T follicular helper cell (primary cell): Measurements from ENCODE around the gene ANK2.
A peak's percentile ranks its signal among the peaks of the same experiment; 100 is the strongest.
"Not testable (repeated sequence)": the region's sequence is repeated elsewhere in the genome, so short reads cannot be mapped to it uniquely, and the experiment has no call there.

Experiments
- DNase-seq: peaks from one replicate; pipeline ENCODE4 v3.0.0-alpha.2; 2020; ENCODE audit warnings: low read depth

Gene ANK2

DNA sequence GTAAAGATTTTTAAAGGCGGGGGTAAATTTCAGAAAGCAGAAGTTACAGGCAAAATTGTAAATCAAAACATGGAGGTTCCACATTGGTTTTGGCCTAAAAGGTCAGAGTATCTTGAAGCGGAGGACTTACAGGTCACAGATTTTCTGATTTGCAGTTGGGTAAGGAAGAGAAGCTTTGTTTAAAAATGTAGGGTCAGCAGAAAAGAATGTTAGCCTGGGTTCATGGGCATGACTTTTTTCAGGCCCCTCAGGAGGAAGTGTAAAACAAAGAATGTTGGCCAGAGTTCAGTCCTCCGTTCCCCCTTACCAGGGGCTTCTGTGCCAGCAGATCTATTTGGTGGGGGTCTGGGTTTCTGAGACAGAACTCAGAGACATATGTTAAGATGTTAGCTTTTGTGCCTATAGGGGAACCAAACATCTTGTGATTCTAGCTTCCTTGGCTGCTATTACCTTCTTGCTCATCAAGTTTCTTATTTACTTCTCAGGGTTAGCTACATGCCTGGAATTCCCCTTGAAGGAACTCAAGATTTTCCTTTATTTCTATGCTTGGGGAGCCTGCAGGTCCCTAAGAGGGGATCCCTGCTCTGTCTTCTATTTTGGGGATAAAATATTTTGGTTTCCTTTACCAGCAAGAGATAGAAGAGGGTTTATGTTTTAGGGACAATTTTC lies 160.3 kb downstream of the ANK2 start:
- no peak for DNase-seq

DNA sequence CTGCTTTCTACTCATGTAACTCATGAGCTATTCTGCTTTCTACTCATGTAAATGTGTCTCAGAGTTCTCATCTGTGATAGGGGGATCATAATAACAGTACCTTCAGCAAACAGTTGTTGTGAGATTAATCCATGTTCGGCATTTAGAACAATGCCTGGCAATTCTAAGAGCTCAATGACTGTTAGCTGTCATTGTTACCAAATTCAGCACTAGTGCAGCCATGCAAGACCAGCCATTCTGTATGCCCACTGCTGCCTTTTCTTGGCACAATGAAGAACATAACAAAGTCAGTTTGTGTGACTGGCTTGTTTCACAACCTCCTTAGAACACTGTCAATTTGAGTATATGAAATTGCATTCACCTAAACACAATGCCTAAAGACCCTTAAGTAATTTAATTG lies 163.2 kb downstream of the ANK2 start:
- DNase-seq = no peak

DNA sequence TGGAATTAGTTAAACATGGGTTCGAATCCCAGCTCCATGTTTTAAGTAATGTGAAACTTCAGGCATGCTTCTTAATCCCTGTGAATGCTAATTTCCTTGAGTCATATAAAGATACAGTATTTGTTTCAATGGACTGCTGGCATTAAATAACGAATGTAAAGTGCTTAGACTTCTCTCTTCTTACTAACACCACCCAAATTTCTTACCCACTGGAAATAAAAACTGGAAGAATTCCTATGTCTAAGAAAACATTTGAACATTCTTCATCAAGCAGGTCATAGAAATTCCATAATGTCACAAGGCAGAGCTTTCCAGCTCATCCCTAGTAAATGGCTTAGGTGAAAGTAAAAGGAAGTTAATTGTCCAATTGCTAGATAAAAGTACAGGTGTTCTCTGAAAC lies 172.5 kb downstream of the ANK2 start:
- DNase-seq = no peak

DNA sequence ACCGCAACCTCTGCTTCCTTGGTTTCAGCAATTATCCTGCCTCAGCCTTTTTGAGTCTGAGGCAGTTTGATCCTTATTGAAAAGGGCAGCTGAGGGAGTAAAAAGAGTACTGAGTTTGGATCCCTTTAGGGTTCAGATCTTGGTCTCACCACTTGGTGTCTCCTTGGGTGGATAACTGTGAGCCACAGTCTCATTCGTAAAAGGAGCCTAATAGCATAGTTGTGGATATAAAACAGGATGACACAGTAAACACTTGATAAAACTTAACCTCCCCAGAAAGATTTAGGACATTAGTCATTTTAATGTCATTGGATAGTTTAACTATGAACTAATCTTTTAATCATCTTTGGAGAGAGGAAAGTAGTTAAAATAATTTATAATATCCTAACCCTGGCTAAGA lies 173.0 kb downstream of the ANK2 start:
- DNase-seq = no peak

DNA sequence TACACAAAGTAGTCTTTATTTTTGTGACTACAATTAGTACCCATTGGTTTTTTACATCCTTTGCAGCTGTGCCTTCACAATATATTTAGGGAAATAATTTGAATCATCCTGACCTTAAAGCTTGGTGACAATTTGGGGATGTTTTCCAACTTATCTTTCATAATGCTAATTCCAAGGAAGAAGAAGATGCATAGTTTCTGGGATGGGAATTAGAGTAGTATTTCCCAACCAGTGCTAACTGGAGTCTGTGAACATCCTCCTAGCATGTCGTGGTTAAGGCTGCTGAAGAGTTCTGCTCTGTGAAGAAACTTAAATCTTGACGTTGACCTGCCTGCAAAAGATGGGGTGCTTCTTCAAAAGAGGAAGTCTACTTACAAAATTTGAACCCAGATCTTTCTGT lies 173.5 kb downstream of the ANK2 start:
- DNase-seq = no peak

DNA sequence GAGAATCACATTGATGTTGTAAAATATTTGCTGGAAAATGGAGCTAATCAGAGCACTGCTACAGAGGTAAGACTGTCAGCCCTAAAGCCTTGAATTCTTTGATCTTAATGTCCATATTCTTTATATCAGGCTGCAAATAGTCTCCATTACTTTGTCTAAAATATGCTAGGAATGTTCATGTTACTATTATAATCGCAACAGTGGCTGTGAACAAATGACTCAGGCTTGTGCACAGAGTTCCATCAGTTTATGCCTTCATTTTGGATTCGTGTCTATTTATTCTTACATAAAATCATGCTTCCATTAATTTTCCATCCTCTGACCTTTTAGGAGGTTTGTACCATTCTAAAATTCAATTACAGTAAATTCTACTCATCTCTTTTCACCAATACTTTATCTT lies 182.7 kb downstream of the ANK2 start:
- no peak for DNase-seq

DNA sequence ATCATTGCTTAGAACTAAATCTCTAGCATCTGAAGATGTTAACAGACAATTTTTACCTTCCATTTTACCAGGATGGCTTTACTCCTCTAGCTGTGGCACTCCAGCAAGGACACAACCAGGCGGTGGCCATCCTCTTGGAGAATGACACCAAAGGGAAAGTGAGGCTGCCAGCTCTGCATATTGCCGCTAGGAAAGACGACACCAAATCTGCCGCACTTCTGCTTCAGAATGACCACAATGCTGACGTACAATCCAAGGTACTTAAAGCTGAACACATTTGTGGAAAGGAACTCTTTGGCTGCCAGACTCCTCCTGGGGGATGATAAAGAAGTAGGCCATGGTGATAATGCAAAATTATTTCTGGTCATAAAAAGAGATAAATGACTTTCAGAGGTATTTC lies 187.5 kb downstream of the ANK2 start:
- DNase-seq = no peak

DNA sequence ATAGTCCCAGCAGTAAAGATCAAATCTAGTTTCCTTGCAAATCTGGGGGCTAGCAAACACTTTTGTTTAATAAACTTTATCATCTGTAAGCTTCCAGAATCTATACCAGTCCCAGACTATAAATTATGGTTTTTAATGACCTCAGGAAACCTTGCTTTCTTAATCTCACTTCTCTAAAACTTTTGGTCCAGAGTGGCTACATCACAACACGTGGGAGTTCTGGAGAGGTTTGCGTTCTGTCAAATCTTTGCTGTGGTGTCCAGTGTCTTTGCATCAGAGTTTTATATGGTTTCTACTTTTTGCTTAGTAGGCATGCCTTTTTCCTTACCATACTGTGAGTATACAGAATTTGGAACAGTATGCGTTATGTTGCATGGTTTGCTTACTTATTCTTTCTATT lies 193.9 kb downstream of the ANK2 start:
- DNase-seq = no peak

DNA sequence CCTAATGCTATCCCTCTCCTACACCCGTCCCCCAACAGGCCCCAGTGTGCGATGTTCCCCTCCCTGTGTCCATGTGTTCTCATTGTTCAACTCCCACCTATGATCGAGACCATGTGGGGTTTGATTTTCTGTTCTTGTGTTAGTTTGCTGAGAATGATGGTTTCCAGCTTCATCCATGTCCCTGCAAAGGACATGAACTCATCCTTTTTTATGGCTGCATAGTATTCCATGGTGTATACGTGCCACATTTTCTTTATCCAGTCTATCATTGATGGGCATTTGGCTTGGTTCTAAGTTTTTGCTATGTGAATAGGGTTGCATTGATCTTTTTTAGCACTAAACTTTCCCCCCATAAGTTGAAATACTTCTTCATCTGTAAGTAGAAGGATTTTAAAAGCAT lies 195.3 kb downstream of the ANK2 start:
- not testable (repeated sequence) for DNase-seq

DNA sequence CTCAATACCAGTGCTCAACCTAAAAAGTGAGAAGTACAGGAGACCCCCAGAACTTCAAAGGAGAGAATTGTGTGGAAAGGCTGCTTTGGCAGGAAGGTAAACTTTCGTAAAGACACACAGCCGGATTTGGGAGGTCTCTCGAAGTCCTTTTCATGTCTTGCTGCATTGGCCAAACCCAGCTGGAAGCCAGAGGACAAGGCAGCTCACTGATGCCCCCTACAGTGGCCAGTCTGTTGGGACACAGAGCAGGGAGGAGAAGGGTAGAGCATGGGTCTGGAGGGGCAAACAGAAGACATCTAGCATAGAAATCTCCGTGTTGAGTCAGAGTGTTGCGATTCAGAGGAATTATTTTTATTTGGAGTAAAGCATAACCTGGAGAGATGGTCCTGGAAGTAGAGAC lies 198.9 kb downstream of the ANK2 start:
- DNase-seq = no peak

DNA sequence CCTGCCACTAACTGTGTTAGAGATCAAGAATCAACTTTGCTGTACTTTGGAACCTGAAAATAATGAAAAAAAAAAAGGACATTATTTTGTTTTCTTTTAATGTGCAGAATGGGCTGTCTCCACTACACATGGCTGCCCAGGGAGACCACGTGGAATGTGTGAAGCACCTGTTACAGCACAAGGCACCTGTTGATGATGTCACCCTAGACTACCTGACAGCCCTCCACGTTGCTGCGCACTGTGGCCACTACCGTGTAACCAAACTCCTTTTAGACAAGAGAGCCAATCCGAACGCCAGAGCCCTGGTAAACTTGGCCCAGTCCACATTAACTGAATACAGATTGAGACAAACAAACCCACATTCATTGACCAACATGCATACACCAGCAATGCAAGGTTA lies 206.2 kb downstream of the ANK2 start:
- DNase-seq = no peak

DNA sequence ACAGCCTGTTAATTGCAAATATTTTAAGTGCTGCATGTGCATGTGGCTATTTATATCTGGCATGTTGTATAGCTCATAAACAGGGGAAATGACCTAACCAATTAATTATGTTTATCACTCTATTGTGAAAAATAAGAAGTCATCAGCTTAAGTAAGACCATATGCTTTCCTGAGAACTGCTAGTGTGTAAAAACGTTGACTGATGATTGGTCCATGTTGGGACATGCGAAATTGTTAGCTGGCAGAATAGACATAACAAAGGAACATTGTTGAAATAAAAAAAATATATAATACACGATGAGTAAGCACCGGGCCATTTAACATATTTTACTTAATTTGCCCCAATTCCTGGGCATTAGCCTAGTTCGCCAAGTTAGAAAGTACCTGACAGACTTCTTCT lies 207.5 kb downstream of the ANK2 start:
- DNase-seq = no peak

DNA sequence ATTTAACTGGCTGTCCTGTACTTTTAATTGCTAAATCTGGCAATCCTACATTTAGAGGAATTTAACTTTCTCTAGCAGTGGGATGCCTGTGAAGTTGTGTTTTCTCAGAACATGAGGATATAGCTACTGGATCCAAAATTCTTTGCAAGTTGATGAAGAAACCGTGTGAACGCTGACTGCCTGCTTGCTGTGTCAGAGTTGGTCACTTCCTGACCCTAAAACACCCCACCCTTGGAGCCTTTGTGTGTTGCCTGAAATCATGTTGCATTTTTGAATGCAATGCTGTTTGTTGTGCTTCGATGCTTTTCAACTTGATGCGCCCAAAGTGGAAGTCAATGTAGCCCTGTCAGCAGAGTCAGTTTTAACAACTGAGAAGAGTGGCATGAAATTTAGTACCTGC lies 211.2 kb downstream of the ANK2 start:
- DNase-seq = no peak

DNA sequence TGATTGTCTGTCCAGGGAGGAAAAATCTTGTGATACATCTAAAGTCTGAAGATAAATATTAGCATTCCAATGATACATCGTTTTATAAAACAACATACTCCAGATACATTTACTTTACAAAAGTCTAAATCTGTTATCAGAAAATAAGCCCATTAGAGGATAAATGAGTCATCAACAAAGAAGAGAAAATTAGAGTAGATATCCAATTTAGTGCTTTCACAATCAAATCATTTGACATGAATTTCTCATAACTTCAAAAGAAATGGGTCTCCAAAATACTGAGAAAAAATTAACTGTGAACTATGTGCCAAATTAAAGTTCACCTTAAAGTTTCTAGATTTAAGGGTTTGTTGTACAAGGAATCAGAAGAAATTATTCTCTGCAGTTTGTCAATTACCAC lies 213.8 kb downstream of the ANK2 start:
- DNase-seq = no peak

DNA sequence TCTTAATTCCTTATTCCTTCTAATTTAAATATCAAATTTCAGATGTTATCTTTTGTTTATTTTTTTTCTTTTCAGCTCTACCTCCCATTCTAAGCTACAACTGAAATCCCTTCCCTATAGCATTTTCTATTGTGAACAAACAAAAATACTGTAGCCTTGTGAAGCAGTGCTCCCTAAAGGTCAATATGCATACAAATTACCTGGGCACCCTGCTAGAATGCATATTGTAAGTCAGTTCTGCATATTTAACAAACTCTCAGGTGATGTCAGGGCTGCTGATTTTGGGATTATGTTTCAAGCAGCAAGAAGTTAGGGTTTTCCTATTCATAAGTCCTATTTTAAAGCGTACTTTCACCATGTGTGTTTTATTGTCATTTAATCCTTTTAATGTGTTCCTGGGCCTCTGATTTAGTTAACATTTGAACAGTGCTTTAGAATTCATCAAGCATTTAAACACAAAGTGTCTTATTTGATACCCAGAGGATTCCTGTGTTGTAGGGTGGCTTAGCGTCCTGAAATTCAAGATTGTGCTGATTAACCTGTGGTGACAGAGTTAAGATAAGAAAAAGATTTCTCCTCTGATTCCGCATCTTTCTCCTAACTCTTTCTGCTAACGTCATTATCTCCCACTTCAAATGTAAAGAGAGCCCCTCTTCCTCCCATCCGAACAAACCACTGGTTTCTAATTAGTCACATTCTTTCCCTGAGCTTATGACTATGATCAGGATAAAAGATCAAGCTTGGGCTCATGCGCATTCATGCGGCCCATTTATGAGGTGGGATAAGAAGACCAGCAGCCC lies 221.3 kb downstream of the ANK2 start:
- no peak for DNase-seq

DNA sequence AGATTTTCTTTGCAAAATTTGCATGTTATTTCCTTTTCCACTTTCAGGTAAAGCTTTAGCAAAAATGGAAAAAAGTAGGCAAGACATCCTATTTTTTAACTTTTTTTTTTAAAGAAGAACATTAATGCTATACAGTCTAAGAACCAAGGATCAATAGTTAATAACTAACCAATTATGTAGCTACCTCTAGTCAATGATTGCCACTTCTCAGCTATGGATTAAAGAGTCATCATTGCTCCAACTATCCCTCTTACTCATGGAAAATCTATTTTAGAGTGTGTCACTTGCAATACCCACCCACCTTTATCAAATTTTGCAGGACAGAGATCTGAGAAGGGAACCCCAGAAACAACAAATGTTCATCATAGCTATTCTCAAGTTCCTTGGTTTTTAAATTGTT lies 223.1 kb downstream of the ANK2 start:
- DNase-seq = no peak

DNA sequence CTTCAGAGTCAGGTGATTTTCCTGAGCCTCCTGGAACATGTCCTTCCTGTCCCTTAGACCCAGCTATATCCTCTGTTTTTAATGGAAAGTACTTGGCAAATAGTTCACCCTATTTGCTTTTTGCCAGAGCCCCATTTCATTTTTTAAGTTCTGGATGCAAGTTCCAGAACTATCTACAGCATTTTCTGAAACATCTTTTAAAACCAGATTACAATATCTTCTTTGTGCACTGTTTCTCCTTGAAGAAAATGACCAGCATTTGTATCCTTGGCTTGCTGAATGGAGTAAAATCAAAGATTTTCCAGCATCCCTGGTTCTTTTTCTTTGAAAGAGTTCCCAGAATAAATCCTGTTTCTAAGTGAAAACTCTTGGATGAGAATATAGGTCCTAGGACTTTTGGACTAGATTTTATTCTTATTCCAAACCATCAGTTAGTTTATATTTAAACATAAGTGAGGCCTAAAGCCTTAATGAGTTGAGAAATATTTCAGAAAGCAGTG lies 224.3 kb downstream of the ANK2 start:
- no peak for DNase-seq

DNA sequence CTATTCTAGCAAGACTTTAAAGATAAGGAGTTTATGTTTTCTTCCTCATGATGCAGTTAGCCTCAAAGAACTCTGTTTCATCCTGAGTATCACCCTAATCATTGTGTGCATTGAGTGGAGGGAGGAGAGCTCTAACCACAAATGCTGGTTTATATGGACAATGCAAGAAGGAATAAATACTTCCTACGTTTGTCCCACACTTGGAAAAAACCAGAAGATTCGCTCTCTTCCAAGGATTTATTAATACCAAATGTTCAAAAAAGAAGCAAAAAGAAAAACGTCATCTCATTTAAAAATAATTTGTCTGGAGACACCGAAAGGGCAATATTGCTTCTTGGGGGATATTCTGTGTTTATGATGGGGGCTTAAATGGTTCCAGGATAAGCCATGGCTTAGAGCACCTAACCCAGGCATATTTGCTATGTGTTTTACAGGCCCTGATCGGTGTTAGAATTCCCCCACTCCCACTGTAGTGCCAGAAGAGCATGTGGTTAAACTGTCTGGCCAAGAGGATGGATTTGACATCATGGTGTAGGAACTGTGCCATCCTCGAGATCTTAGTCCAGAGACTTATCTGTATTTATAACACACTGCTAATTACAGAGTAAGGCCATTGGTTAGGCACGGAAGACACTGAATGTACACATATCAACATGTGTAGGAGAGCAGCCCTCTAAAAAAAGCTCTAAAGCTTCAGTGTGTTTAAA lies 227.2 kb downstream of the ANK2 start:
- no peak for DNase-seq

DNA sequence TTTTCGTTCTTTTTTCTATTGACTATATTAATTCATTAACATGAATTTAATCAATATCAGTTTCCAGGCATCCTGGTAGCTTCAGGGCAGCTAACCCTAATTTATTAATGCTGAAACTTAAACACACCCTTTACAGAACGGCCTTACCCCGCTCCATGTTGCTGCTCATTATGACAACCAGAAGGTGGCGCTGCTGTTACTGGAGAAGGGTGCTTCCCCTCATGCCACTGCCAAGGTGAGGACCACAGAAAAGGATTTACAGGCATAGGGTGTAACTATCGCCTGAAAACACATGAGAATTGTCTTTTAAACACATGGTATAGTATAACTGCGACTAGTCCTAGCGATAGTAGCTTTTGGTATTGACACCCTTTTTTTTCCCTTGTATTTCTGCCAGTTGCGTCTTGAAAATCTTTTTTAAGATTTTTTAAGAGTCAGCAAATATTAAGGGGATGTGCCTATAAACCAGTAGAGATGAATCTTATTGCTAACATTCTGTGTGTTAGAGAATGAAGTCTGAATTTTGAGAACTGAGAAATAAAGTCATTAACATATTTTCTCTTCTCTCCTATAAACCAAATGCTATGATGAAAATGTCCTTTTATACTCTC lies 229.0 kb downstream of the ANK2 start:
- peak; percentile 18 for DNase-seq

DNA sequence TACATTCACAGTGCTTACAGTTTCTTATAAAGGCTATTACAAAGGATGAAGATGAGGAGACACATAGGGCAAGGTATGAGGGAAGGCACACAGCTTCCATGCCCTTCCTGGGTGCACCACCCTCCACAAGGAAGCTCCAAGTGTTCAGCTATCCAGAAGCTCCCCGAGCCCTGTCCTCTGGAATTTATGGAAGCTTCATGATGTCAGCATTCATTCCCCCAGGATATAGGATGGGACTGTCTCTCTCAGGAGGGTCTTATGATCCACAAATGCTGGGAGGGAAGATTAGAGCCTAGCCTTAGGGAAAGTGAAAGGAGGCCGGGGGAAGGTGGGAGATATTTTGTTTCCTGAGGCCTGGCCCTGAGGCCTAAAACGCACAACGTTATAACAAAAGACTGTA lies 236.0 kb downstream of the ANK2 start:
- DNase-seq = no peak

DNA sequence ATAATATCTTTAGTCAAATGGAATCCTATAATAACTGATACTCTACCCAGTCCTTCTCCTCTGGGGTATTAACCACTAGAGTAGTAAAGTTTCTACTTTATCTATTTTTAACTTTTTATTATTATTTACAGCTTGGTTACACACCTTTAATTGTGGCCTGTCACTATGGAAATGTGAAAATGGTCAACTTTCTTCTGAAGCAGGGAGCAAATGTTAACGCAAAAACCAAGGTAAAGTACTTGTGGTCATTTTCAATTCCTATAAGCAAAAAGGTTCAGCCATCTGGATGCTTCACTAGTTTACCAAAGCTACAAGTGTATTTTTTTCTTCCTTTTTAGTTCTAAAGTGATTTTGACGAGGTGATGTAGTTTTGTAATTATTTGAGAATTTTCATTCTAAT lies 238.8 kb downstream of the ANK2 start:
- DNase-seq = no peak

DNA sequence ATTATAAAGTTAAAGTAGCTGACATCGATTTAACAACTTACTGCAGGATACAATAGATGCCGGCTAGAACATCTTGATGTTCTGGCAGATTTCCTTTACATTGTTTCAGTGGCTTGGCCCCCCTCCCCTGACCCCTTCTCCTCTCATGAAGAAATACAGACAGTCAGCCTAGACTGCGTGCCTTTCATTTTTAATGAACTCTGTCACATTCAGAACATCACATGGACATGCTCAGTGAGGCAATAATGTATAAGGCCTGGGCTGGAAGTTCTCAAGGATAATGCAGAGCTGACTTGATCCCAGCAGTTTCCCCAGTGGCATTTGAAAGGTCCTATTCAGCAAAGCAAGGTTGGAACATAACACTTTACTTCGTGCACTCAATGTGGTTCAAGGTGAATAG lies 239.2 kb downstream of the ANK2 start:
- no peak for DNase-seq

DNA sequence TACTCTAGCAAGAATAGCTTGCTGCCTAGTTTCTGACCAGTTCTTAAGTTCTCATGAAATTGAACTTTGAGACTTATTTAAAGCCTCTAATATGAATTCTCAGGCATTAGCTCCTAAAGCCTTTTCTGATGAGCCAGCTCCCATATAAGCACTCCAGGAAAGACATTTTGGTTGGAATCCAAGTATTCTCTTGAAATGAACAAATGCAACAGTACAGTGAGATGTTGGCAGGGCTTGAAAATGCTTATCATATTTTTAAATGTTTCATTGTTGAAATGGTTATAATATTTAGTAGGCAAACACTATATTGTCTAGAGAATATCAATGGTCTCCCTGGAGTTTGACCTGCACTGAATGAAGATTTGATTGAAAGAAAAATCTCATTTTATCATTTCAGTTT lies 240.3 kb downstream of the ANK2 start:
- DNase-seq = no peak
